ENCODE data around the gene FAM9B.

Gene FAM9B

GRCh38 chrX:9062641-9063040, 28.7 kb upstream of the FAM9B start:
- no peak overlapping the region for H3K4me3 ChIP-seq (ENCODE audit: low read depth, low read length)
- DNase-seq (ENCODE audit: low read depth), result peak; percentile 19
- TF ChIP-seq CTCF (IDR thresholded peaks at IDR 0.05; ENCODE audit: control insufficient read depth, extremely low read depth, insufficient read depth), result no peak

GRCh38 chrX:9055354-9055753, 21.4 kb upstream of the FAM9B start:
- TF ChIP-seq CTCF (IDR thresholded peaks at IDR 0.05; ENCODE audit: control insufficient read depth, extremely low read depth, insufficient read depth), result no peak
- DNase-seq (ENCODE audit: low read depth), result no peak
- no peak overlapping the region for H3K4me3 ChIP-seq (ENCODE audit: low read depth, low read length)

- no peak for DNase-seq (ENCODE audit: low read depth)
- H3K4me3 ChIP-seq (ENCODE audit: low read depth, low read length), result no peak overlapping the region
- no peak for TF ChIP-seq CTCF (IDR thresholded peaks at IDR 0.05; ENCODE audit: control insufficient read depth, extremely low read depth, insufficient read depth)
These were observed 18.2 kb upstream of the FAM9B start for GRCh38 chrX:9052081-9052480.

- no peak for TF ChIP-seq CTCF (IDR thresholded peaks at IDR 0.05; ENCODE audit: control insufficient read depth, extremely low read depth, insufficient read depth)
- no peak for DNase-seq (ENCODE audit: low read depth)
- no peak overlapping the region for H3K4me3 ChIP-seq (ENCODE audit: low read depth, low read length)
These were observed 16.4 kb upstream of the FAM9B start for GRCh38 chrX:9050331-9050730.

GRCh38 chrX:9048801-9049200, 14.9 kb upstream of the FAM9B start:
- no peak overlapping the region for H3K4me3 ChIP-seq (ENCODE audit: low read depth, low read length)
- no peak for DNase-seq (ENCODE audit: low read depth)
- no peak for TF ChIP-seq CTCF (IDR thresholded peaks at IDR 0.05; ENCODE audit: control insufficient read depth, extremely low read depth, insufficient read depth)

- DNase-seq (ENCODE audit: low read depth), result no peak
- no peak for TF ChIP-seq CTCF (IDR thresholded peaks at IDR 0.05; ENCODE audit: control insufficient read depth, extremely low read depth, insufficient read depth)
- H3K4me3 ChIP-seq (ENCODE audit: low read depth, low read length), result no peak overlapping the region
These were observed 4.3 kb upstream of the FAM9B start for GRCh38 chrX:9038244-9038643.

GRCh38 chrX:9037296-9037695, 3.4 kb upstream of the FAM9B start:
- no peak for DNase-seq (ENCODE audit: low read depth)
- H3K4me3 ChIP-seq (ENCODE audit: low read depth, low read length), result no peak overlapping the region
- TF ChIP-seq CTCF (IDR thresholded peaks at IDR 0.05; ENCODE audit: control insufficient read depth, extremely low read depth, insufficient read depth), result no peak
